IPS-11a (cell line): ENCODE measurements around the gene FAM3C.

ENCODE experiments used
- H3K4me3 ChIP-seq: one replicate; pipeline ENCODE4 v1.5.1; 2013; ENCODE audit warnings: low read depth, low read length, control low read depth

Gene FAM3C

DNA sequence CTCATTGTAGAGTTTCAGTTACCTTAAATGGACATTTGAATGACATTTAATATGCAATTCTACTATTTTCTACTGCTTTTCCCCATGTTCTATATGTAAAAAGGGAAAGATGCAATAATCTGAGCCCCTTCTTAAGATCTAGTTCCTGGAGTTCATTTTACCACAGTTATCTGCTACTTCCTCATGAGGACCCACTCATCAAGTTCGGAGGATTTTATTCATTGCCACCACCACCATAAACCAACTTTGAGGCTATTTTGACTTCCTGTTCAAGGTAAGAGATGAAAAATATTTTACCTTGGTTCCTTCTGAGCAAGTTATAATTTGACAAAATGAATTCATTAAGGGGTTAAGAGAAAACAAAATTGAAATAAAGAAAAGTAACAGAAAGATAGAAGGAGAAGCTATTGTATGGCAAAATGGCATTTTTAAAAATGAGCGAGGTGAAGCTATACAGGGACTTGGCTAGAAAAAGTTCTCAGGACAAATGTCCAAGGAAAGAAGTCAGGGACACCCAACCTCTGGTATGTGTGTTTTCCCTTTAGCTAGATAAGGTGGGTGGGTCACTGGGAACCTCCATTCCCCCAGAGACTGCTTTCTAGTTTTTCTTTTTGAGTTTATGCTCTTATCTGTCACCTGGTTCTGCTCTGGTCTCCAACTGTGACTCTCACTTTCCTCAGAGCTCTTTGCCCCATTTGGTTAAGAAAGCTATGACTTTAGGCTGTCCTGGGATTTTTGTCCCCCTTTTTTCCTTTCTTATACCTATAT lies 14.9 kb upstream of the FAM3C start:
- no peak overlapping the region for H3K4me3 ChIP-seq

DNA sequence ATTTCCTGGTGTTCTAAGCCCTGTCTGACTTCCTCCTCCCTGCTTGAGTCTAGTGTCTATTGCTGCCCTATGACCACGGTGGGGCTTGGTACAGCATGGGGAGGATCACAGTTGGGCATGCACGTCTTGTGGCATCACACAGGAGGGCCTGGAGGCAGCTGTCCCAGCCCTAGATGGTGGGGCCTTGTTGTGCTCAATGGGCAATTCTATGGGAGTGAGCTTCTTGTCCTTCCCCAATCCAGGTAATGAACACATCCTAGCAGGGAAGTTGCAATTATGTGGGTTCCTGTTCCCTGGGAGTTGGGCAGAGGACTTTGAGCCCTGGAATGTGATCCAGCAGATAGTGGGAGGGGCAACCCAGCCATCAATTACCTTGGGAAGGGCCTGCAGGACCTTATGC lies 10.8 kb upstream of the FAM3C start:
- H3K4me3 ChIP-seq, result no peak overlapping the region

DNA sequence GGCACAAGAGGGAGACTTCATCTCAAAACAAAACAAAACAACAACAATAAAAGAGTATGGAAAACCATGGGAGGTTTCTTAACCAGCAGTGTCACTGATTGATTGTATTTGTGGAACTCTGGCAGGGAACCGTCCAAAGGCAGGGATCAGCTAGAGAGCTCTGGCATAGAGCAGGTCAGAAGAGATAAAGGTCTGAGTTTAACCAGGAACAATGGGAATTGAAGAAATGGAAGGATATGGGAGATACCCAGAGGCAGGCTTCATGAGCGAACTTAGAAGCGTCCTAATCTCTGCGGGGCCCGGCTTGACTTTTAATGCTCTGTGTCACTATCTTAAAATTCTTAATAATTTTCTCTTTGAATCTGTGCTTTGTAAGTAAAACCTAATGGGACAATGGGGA lies 10.4 kb upstream of the FAM3C start:
- no peak overlapping the region for H3K4me3 ChIP-seq

DNA sequence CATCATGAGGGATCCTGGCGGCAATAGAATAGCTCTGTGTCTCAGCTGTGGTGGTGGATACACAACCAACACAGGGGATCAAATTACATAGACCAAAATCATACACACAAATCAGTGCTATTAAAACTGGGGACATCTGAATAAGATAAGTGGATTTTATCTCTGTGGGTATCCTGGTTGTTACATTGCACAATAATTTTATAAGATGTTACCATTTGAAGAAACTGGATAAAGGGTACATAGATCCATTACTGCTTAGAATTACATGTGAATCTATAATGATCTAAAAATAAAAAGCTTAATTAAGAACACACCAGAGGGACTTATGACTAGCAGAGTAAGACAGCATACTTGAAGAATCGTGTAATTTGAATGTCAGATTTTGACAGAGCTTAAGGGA lies 8.2 kb upstream of the FAM3C start:
- no peak overlapping the region for H3K4me3 ChIP-seq

DNA sequence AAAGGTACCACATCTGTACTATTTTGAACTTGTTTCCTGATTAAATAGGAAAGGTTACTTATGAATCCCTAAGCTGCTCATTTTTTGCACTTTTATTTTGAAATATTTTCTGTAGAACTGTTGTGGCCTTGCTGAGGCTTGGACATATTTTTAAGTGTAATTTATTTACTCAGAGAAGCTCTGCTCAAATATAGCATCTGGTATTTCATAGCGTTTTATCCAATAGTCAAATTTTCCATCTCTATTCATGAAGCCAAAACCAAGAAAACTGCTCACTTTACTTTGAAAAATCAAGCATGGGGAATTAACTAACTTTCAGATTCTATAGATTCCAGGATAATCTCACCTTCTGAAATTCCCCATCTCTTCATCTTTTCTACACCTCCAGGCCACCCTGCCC lies 6.6 kb upstream of the FAM3C start:
- H3K4me3 ChIP-seq, result no peak overlapping the region

DNA sequence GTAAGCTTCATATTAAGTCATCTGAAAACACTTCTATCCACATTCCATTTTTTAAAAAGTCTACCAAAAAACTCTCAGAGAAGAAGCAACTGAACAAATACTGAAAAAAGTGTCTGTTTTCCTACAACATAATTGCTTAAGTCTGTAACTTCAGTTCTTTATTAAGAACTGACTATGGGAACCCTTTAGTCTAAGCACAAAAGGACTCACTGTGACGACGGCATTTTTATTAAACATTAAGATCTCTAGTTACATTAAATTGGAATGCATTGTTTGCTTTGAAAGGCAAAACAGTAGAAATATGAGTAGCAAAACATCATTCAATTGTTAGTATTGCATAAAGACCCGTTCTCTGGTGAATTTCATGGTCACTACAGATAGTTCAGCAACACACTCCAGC lies 5.8 kb upstream of the FAM3C start:
- no peak overlapping the region for H3K4me3 ChIP-seq

DNA sequence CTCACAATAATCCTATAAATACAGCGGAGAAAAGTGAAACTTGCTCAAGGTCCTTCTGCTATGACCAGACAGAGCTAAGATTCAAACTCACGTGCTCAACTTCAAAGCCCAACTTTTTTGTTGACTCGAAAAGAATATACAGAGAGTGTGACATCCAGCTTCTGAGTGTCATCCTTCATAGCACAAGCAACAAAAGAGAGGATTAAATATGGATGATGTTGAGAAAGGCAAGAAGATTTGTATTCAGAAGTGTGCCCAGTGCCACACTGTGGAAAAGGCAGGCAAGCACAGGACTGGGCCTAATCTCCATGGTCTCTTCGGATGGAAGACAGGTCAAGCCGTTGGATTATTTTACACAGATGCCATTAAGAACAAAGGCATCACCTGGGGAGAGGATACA lies 2.1 kb upstream of the FAM3C start:
- H3K4me3 ChIP-seq, result no peak overlapping the region

DNA sequence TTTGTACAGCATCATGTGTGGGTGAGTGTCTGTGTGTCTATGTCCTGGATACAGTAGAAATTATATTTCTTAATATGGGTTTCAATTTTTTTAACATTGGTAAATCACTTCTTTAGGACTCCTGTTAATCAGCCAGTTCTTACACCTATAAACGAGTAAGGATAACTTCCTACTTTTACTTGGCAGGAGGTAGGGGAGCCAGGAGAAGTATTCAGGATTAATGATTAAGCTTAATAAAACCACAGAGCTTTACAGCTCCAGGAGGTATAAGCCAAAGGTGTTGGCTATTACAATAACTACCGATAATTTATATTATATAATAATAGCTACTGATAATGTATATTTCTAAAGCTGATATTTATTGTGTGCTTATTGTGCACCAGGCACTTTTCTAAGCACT lies 1.7 kb upstream of the FAM3C start:
- no peak overlapping the region for H3K4me3 ChIP-seq

DNA sequence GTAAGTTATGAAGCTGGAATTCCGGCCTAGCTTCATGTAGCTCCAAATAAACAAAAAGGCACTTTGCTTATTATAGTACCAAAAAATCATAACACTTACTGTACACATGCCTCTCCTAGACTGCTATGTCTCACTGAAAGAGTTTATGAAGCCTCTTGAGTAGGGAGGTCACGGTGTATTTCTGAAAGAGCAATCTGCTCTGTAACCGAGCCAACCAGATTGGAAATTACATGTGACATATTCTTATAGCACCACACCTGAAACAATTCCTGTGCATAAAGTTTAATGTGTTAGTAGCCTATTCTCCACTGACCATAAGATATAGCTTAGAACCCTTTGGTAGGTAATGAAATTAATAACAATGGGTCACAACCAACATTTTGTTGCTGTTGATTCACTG lies 1.3 kb upstream of the FAM3C start:
- no peak overlapping the region for H3K4me3 ChIP-seq

DNA sequence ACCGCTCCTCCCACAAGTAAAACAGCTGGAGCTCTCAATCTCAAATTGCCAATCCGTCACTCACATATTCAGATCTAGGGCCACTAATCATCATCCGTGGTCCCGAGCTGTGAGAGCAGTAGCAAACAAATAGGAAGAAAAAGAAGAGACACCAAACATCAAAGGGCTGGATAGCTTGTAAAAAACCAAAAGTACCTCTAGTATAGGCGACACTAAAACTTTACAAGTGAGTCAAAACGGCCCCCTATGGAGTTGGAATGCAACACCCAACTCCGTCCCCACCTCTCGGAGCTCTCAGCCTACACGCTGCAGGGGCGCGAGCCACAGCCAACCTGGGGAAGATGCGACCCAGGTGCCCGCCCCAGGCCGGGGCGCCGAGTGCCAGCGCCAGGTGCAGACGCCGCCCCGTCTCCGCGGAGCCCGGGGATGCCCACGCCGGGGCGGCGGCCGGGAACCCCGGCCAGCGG lies 581 bp downstream of the FAM3C start:
- H3K4me3 ChIP-seq, result peak overlapping the region; percentile 73

DNA sequence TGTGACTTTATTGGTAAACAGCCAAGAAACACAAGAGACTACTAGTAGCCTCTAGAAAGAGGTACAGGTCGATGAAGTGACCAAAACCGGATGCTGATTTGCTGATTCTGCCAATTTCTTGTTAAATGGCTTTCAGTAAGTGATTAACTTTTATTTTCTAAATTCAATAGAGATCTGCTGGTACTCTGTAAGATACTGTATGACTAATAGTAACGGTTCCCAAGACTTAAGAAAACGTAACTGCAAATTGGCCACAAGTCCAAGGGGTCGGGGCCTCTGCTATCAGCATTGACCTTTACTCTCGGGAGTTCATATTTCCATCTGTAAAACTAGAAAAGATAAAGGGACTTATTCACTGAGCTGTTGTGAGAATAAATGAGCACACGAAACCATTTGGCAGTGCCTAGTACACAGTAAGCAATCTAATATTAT lies 1.4 kb downstream of the FAM3C start:
- peak overlapping the region; percentile 73 for H3K4me3 ChIP-seq

DNA sequence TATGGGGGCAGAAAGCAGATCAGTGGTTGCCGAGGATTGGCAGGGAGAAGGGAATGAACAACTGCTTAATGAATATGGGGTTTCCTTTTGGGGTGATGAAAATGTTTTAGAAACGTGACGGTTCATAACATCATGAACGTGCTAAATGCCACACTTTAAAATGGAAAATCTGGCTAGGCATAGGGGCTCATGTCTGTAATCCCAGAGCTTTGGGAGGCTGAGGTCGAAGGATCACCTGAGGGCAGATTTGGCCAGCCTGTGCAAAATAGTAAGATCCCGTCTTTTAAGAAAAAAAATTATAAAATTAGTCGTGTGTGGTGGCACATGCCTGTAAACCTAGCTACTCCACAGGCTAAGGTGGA lies 3.1 kb downstream of the FAM3C start:
- no peak overlapping the region for H3K4me3 ChIP-seq

DNA sequence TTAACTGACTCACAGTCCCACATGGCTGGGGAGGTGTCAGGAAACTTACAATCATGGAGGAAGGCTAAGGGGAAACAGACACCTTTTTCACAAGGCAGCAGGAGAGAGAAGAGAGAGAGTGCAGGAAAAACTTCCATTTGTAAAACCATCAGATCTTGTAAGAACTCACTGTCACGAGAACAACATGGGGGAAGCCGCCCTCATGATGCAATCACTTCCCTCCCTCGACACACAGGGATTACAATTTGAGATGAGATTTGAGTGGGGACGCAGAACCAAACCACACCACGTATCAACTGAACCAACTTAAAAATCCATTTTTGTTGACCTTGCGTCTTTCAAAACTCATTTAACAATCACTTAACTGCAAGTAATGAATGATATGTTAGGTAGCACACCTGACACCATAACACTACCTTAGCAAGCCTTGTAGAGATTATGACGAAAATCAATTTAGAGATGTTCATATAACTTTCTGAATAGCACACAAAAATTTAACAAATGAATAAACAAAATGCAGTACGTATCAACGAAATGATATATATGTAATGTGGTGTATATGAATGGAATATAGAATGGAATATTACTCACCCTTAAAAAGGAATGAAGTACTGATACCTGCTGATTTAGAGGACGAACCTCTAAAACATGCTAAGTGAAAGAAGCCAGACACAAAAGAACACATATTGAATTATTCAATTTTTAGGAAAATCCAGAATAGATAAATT lies 3.7 kb downstream of the FAM3C start:
- no peak overlapping the region for H3K4me3 ChIP-seq

DNA sequence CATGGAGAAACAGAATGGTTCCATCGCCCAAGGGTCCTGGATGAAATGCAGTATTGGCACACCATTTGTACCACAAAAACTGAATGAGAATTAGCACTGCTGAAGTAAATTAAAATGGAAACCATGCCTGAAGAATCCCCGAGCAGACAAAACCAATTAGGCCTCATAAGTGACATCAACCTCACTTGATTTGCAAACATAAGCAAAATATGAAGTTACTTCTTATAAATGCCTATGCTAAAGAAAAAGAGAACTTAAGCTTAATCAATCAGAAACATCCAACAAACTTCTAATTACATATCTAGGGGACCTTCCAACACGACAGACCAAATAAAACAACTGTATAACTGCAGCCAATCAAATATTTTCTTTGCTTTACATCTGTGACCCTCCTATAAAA lies 4.4 kb downstream of the FAM3C start:
- no peak overlapping the region for H3K4me3 ChIP-seq

DNA sequence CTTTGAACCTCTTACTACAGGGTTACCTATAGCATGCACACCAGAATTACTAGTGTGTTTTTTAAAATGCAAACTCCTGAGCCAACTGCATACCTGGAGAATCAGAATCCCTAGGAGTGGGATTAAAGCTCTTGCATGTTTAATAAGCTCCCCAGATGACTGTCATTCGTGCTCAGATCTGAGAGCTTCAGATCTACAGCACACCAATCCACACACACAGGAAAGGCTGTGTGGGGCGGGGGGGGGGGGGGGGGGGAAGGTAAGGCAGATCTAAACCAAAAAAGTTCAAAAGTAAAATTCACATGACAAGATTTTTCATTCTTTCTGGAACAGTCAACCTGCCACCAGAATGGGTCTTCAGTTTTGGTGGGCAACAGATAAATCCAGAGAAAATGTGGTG lies 5.5 kb downstream of the FAM3C start:
- no peak overlapping the region for H3K4me3 ChIP-seq

DNA sequence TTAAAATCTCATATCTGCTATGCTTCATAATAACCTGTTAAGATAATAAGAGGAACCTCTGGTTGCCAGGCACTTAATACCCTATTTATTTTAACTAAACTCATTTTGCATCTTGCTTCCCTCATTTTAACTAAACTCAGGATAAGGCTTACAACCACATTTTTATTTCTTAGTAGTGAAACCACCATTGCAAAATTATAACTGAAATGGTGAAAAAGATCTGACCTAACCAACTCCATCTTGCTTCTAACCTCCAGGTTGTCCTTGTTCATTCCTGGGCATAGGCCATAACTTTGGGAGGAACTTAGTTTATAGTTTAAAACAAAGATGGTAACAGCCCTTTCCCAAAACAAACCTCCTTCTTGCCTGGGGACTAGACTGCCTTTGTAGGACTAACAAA lies 6.0 kb downstream of the FAM3C start:
- H3K4me3 ChIP-seq, result no peak overlapping the region

DNA sequence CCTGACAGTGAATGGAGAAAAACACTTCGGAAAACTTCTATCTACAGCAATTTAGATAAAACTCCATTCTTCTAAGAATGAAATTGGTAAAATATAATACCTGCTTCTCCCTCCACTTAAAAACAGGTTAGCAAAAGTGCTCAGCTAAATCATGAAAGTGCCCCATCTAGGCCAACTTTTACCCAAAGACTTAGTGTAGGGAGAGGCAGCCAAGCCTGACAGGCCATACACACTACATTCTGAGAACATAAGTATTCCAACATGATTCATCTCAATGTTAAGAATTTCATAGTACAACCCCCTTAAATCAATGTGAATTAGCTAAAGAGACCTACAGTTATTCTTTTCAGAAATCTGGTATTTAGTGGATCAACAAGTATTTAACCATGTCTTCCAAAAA lies 7.2 kb downstream of the FAM3C start:
- H3K4me3 ChIP-seq, result no peak overlapping the region

DNA sequence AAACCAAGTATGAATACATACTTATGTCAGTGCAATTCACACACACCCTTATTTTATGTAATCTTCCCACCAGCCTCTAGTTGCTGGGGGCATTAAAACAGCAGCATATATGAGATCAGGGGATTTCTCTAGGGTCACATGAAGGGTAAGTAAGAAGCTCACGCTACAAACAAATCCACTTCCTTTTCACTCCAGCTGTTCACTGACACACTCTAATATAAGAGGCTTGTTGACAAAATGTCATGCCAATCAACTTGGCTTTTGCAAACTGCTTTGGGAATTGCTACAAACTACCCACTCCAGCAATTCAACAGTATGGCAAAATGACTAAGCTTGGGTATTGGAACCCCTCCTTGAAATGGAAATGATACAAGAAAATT lies 10.3 kb downstream of the FAM3C start:
- H3K4me3 ChIP-seq, result no peak overlapping the region

DNA sequence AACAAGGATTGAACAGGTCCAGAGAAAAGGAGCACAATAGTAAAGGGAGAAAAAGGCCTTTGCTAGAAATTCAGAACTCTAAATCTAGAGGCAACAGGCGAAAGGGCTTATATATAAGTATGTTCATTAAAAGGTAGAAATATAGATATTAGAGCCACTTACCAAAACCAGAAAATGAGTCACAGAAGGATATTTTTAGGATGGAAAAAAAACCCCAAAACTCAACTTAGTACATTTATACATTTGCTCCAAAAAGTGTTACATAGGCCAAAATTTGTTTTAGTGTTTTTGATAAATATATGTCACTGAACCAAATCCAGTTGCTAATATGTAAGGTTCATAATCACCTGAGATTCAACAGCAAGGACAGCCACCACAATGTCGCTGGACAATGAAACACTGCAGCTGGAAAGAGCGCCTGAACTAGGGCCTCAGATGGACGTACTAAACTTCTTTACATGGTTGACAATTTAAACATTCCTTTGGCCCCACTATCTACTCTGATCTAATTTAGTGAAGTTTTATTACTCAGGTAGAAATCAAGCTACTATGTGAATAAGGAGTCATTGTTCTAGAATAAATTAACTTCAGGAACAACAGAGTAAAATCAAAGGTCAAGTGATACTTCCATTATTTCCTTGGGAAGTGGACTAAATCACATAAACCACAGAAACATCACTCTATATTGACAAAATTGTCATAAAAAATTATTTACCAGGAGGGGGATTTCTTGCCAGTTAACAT lies 10.9 kb downstream of the FAM3C start:
- no peak overlapping the region for H3K4me3 ChIP-seq

DNA sequence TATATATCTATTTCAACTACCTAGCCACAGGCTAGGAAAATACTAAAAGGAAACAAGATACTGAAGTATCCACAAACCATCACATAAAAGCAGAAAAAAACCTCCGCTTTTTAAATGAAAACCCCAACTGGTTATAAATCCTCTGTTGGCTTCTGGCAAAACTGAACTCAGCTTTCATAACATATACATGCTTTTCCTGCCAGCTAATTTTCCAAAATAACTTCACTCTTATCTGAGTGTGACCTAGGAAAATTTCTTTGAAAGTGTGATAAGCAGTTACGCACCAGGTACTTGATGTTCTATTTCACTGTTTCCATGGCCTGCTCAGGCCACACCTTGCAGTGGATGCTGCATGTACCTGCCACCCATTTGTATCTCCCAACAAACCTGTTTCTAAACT lies 11.8 kb downstream of the FAM3C start:
- no peak overlapping the region for H3K4me3 ChIP-seq

DNA sequence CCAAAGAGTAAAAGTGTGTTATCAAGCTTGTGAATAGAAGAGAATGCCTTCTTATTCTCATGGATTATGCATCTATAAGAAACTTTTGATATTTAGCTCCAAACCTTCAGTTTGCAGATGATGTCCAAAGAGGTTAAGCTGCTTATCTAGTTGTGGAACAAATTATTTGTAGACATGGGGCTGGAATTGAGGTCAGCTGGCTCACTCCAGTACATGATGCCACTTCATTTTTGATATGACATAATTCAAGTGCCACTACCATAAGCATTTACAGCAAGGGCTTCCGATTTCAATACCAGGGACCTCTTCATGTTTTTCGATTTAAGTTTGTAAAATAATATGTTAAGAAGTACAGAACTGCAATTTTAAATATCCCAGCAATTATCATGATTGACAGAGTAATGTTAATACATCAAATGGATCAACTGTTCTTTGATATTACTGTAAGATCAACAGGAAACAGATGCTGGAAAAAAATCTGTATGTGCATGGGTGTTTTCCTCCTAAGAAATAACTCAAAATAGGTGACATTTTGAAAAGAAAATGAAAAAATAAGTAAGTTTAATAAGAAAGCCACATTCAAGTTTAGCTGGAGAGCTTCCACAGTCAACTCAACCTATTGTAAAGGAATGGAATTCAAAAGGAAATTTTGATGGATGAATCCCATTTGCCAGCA lies 12.7 kb downstream of the FAM3C start:
- no peak overlapping the region for H3K4me3 ChIP-seq
